ENCODE measurements around the gene CBX8.

CBX8 gene

DNA sequence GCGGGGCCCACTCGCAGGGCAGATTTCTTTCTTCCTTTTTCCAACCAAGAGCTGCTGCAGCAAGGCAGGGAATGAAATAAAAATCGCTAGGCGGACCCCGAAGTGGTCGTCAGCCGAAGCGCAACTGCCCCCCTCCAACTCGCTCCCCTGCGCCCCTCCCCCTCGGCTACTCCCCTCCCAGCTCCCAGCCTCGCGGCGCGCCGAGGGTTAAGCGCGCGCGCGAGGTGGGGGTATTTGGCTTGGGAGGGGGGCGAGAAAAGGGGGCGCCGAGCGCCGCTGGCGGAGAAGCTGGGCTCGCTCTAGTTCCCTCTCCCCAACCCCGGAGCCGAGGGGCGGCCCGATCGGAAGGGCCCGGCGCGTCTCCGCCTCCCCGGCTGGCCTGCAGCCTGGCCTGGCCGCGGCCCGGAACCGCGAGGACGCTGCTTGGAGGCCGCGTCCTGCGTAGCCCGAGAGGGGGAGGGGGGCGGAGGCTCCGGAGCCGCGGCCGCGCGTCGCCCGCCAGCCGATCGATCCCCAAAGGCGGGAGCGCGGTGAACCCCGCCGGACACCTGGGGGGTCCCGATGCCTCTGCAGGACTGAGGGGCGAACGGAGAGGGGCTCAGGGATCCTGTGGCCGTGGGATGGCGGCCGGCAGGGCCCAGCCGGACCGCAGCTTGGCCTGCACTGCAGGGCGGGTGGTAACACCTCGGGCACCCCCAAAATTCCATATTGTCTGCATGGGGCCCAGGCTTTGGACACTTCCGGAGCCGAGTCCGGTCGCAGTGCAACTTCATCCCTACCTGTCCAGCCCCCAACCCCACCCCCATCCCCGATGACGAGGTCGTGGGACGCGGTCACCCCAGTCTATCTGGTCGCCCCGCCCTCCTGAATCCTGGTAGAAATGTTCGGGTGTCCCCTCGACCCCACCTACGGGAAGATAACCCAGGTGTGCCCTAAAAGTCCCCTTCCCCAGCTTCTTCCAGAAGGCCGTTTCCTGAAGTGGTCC is 47.2 kb upstream of the CBX8 start:
- peak overlapping the region; percentile 87 for H3K9ac ChIP-seq (ENCODE audit: low read length)
- peaks cover 44 to 48% of the 10 kb centered on the region in 2 experiments for H3K27me3 ChIP-seq (ENCODE audit: control insufficient read depth in 1 of 2, insufficient read depth in 1 of 2, low read length in 2 of 2)
- peak overlapping the region; percentile 100 for H4K8ac ChIP-seq (ENCODE audit: low read length)
- no peak overlapping the region for H3K27ac ChIP-seq (ENCODE audit: low read length, poor library complexity, severe bottlenecking)
- H3K14ac ChIP-seq (ENCODE audit: low read length in 2 of 2), result peak overlapping the region in 1 of 2 experiments; percentile 74
- peak overlapping the region; percentile 53 to 72 for H3K4me3 ChIP-seq (ENCODE audit: insufficient read depth in 1 of 2, low read depth in 1 of 2, low read length in 2 of 2)
- H3K4me1 ChIP-seq (ENCODE audit: control insufficient read depth, insufficient read depth, low read depth, low read length), result peaks cover 43% of the 10 kb centered on the region
- H2BK12ac ChIP-seq (ENCODE audit: low read length in 2 of 2), result peak overlapping the region; percentile 39 to 84
- H2BK15ac ChIP-seq (ENCODE audit: low read depth, poor library complexity, severe bottlenecking), result peak overlapping the region; percentile 93
- under 1% methylated on average over 62 of the region's 89 CpGs for WGBS
- H2AK5ac ChIP-seq (ENCODE audit: low read length, severe bottlenecking), result no peak overlapping the region
- H3K36me3 ChIP-seq (ENCODE audit: control insufficient read depth in 1 of 2, insufficient read depth in 2 of 2, low read depth in 1 of 2, low read length in 2 of 2), result no peaks in the 10 kb centered on the region
- peak overlapping the region; percentile 75 for H3K4me2 ChIP-seq (ENCODE audit: low read length, poor library complexity, severe bottlenecking)
- peak overlapping the region; percentile 97 to 98 for H3K18ac ChIP-seq (ENCODE audit: low read depth in 1 of 2, low read length in 2 of 2)
- peak overlapping the region; percentile 74 for H2AFZ ChIP-seq (ENCODE audit: low read depth, low read length)
- no peaks in the 10 kb centered on the region for H3K79me1 ChIP-seq (replicated peaks; ENCODE audit: low read length, poor library complexity, severe bottlenecking)
- H2BK5ac ChIP-seq (ENCODE audit: low read depth, low read length, poor library complexity, severe bottlenecking), result no peak overlapping the region
- peak overlapping the region; percentile 73 to 81 for H3K23ac ChIP-seq (ENCODE audit: low read length in 2 of 2)
- peak overlapping the region; percentile 100 for H4K91ac ChIP-seq (ENCODE audit: low read length)
- H3K4ac ChIP-seq (ENCODE audit: low read depth in 1 of 2, low read length in 2 of 2), result peak overlapping the region; percentile 93 to 99
- H3K9me3 ChIP-seq (ENCODE audit: control insufficient read depth, low read length), result no peaks in the 10 kb centered on the region
- DNase-seq, result peak; percentile 75
- peak overlapping the region; percentile 85 for H2BK120ac ChIP-seq (ENCODE audit: low read depth, low read length)

DNA sequence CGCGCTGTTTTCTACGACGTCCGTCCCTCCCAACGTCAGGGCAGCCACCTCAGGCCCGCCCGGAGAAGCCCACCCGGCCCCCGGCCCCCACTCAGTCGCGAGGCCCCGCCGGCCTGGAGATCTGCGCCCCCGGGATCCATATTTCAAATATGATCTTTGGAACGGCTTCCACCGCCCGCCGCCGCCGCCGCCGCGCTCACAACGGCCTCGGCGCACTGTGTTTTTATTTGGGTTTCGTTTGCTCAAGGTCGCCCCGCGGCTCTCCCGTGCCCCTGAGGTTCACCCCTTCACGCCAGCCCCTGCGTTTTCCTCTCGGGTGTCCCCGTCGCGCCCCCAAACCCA is 46.6 kb upstream of the CBX8 start:
- peak overlapping the region; percentile 64 to 98 for H3K18ac ChIP-seq (ENCODE audit: low read depth in 1 of 2, low read length in 2 of 2)
- peak overlapping the region; percentile 100 for H4K8ac ChIP-seq (ENCODE audit: low read length)
- peak overlapping the region; percentile 53 to 72 for H3K4me3 ChIP-seq (ENCODE audit: insufficient read depth in 1 of 2, low read depth in 1 of 2, low read length in 2 of 2)
- no peaks in the 10 kb centered on the region for H3K9me3 ChIP-seq (ENCODE audit: control insufficient read depth, low read length)
- DNase-seq, result no peak
- H2BK5ac ChIP-seq (ENCODE audit: low read depth, low read length, poor library complexity, severe bottlenecking), result no peak overlapping the region
- no peak overlapping the region for H3K27ac ChIP-seq (ENCODE audit: low read length, poor library complexity, severe bottlenecking)
- no peak overlapping the region for H2AK5ac ChIP-seq (ENCODE audit: low read length, severe bottlenecking)
- no peak overlapping the region for H4K91ac ChIP-seq (ENCODE audit: low read length)
- peak overlapping the region in 1 of 2 experiments; percentile 81 for H3K23ac ChIP-seq (ENCODE audit: low read length in 2 of 2)
- peak overlapping the region; percentile 5 to 64 for H3K4ac ChIP-seq (ENCODE audit: low read depth in 1 of 2, low read length in 2 of 2)
- peak overlapping the region in 1 of 2 experiments; percentile 47 for H3K14ac ChIP-seq (ENCODE audit: low read length in 2 of 2)
- no peaks in the 10 kb centered on the region for H3K79me1 ChIP-seq (replicated peaks; ENCODE audit: low read length, poor library complexity, severe bottlenecking)
- H2BK12ac ChIP-seq (ENCODE audit: low read length in 2 of 2), result peak overlapping the region; percentile 39 to 61
- peak overlapping the region; percentile 87 for H3K9ac ChIP-seq (ENCODE audit: low read length)
- H2BK15ac ChIP-seq (ENCODE audit: low read depth, poor library complexity, severe bottlenecking), result peak overlapping the region; percentile 89
- H3K27me3 ChIP-seq (ENCODE audit: control insufficient read depth in 1 of 2, insufficient read depth in 1 of 2, low read length in 2 of 2), result peaks cover 40 to 41% of the 10 kb centered on the region in 2 experiments
- no peak overlapping the region for H2AFZ ChIP-seq (ENCODE audit: low read depth, low read length)
- peak overlapping the region; percentile 85 for H2BK120ac ChIP-seq (ENCODE audit: low read depth, low read length)
- 1% methylated on average over 39 of the region's 39 CpGs for WGBS
- peak overlapping the region; percentile 75 for H3K4me2 ChIP-seq (ENCODE audit: low read length, poor library complexity, severe bottlenecking)
- H3K36me3 ChIP-seq (ENCODE audit: control insufficient read depth in 1 of 2, insufficient read depth in 2 of 2, low read depth in 1 of 2, low read length in 2 of 2), result no peaks in the 10 kb centered on the region
- H3K4me1 ChIP-seq (ENCODE audit: control insufficient read depth, insufficient read depth, low read depth, low read length), result peaks cover 43% of the 10 kb centered on the region

DNA sequence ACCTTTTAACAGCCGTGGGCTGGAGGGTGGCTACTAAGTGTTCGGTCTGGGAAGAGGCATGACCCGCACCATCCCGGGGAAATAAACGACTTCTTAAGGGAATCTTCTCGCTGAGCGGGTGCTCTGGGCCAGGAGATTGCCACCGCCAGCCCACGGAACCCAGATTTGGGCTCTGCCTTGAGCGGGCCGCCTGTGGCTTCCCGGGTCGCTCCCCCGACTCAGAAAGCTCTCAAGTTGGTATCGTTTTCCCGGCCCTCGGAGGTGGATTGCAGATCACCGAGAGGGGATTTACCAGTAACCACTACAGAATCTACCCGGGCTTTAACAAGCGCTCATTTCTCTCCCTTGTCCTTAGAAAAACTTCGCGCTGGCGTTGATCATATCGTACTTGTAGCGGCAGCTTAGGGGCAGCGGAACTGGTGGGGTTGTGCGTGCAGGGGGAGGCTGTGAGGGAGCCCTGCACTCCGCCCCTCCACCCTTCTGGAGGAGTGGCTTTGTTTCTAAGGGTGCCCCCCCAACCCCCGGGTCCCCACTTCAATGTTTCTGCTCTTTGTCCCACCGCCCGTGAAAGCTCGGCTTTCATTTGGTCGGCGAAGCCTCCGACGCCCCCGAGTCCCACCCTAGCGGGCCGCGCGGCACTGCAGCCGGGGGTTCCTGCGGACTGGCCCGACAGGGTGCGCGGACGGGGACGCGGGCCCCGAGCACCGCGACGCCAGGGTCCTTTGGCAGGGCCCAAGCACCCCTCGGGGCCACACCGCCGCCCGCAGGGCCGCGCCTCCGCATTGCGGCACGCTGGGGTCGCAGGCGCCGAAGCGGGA is 46.0 kb upstream of the CBX8 start:
- Histone ChIP-seq H3K23ac (ENCODE audit: low read length in 2 of 2) (peak overlapping the region in 1 of 2 experiments; percentile 81), H3K79me1 (replicated peaks; ENCODE audit: low read length, poor library complexity, severe bottlenecking) (peaks cover 2% of the 10 kb centered on the region), H3K4me2 (ENCODE audit: low read length, poor library complexity, severe bottlenecking) (peak overlapping the region; percentile 75), H3K27ac (ENCODE audit: low read length, poor library complexity, severe bottlenecking) (no peak overlapping the region), H3K27me3 (ENCODE audit: control insufficient read depth in 1 of 2, insufficient read depth in 1 of 2, low read length in 2 of 2) (peaks cover 35 to 38% of the 10 kb centered on the region in 2 experiments), H3K4me1 (ENCODE audit: control insufficient read depth, insufficient read depth, low read depth, low read length) (peaks cover 44% of the 10 kb centered on the region), H3K9me3 (ENCODE audit: control insufficient read depth, low read length) (no peaks in the 10 kb centered on the region), H2BK120ac (ENCODE audit: low read depth, low read length) (no peak overlapping the region), H2AFZ (ENCODE audit: low read depth, low read length) (no peak overlapping the region), H2BK5ac (ENCODE audit: low read depth, low read length, poor library complexity, severe bottlenecking) (no peak overlapping the region), H3K14ac (ENCODE audit: low read length in 2 of 2) (peak overlapping the region in 1 of 2 experiments; percentile 47), H2BK15ac (ENCODE audit: low read depth, poor library complexity, severe bottlenecking) (peak overlapping the region; percentile 89), H2AK5ac (ENCODE audit: low read length, severe bottlenecking) (no peak overlapping the region), H3K18ac (ENCODE audit: low read depth in 1 of 2, low read length in 2 of 2) (peak overlapping the region; percentile 64 to 98), H2BK12ac (ENCODE audit: low read length in 2 of 2) (peak overlapping the region; percentile 39 to 61), H3K36me3 (ENCODE audit: control insufficient read depth in 1 of 2, insufficient read depth in 2 of 2, low read depth in 1 of 2, low read length in 2 of 2) (no peaks in the 10 kb centered on the region), H3K4me3 (ENCODE audit: insufficient read depth in 1 of 2, low read depth in 1 of 2, low read length in 2 of 2) (peak overlapping the region; percentile 53 to 72), H4K91ac (ENCODE audit: low read length) (no peak overlapping the region), H3K9ac (ENCODE audit: low read length) (no peak overlapping the region), H3K4ac (ENCODE audit: low read depth in 1 of 2, low read length in 2 of 2) (peak overlapping the region in 1 of 2 experiments; percentile 64), H4K8ac (ENCODE audit: low read length) (peak overlapping the region; percentile 38)
- 1% methylated on average over 51 of the region's 66 CpGs for WGBS
- DNase-seq, result peak; percentile 59

All from mesenchymal stem cell (in vitro differentiated cells and primary cell).